ENCODE measurements around the gene RASD2. TPM values are rescaled to one million over a fixed set of nuclear protein-coding genes. Genes with fewer than 3 reads are reported as not detected.

The RASD2 gene
- total RNA-seq, 3 donors from 2014 or later (not counting 1 experiment from before 2014, with no cell fraction given): 0.20 to 0.64 (median 0.20) TPM

DNA sequence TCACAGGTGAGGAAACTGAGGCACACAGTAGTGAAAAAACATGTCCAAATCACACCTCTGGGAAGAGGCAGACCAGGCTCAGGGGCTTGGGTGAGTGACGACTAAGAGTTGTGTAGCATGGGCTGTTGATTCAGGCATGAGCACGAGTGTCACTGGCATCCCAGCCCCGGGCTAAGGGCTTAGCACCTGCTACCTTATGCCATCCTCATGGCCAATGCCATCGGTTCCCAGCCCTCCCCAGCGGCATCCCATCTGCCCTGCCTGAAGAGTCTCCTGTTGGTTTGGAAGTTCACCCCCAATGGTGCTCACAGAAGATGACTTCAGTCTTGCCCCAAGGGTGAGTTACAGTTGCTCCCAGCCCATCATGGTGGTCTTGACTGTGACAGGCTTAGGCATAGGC, 54.1 kb downstream of the RASD2 start:
- intact Hi-C loops (cut with micrococcal nuclease): no loop called here
- DNase-seq (no peak), ATAC-seq (no peak)
- H3K9me3 Mint-ChIP-seq: no peaks in the 10 kb centered on the region
- H3K36me3 Mint-ChIP-seq: no peaks in the 10 kb centered on the region
- H3K4me1 Mint-ChIP-seq: no peaks in the 10 kb centered on the region
- WGBS (ENCODE audit: insufficient coverage): 90% methylated on average over 5 of the region's 5 CpGs
- H3K27ac Mint-ChIP-seq: no peak overlapping the region
- Histone ChIP-seq H3K4me1 (ENCODE audit: control insufficient read depth, insufficient read depth, low read length) (no peaks in the 10 kb centered on the region), H3K9me3 (ENCODE audit: control insufficient read depth, insufficient read depth, low read length) (no peaks in the 10 kb centered on the region), H3K27me3 (ENCODE audit: control insufficient read depth, insufficient read depth, low read length) (no peaks in the 10 kb centered on the region), H3K4me3 (ENCODE audit: low read length) (no peak overlapping the region), H3K27ac (ENCODE audit: low read length) (no peak overlapping the region), H3K36me3 (ENCODE audit: control insufficient read depth, insufficient read depth, low read length) (no peaks in the 10 kb centered on the region)
- no peak overlapping the region for H3K4me3 Mint-ChIP-seq
- H3K27me3 Mint-ChIP-seq (ENCODE audit: low read depth in 2 of 2): no peaks in the 10 kb centered on the region
- TF ChIP-seq, protein P1, sequence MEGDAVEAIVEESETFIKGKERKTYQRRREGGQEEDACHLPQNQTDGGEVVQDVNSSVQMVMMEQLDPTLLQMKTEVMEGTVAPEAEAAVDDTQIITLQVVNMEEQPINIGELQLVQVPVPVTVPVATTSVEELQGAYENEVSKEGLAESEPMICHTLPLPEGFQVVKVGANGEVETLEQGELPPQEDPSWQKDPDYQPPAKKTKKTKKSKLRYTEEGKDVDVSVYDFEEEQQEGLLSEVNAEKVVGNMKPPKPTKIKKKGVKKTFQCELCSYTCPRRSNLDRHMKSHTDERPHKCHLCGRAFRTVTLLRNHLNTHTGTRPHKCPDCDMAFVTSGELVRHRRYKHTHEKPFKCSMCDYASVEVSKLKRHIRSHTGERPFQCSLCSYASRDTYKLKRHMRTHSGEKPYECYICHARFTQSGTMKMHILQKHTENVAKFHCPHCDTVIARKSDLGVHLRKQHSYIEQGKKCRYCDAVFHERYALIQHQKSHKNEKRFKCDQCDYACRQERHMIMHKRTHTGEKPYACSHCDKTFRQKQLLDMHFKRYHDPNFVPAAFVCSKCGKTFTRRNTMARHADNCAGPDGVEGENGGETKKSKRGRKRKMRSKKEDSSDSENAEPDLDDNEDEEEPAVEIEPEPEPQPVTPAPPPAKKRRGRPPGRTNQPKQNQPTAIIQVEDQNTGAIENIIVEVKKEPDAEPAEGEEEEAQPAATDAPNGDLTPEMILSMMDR (IDR thresholded peaks at IDR 0.05): no peak

DNA sequence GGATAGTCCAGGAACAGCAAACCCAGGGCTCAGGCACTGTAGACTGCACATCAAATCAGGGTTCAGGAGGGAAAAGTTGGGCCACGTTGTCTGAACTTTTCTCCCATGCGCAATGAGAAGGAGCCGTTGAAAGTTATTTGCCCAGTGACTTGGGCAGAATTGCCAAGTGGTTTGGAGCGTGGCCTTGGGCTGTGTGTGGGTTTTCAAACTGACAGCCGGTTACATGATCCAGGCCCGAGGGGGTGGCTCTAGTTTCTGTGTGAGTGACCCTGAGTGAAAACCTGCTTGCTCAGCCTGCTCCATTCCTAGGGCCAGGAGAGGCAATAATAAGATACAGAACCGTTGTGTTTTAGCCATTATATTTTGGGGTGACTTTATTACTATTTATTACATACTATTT, 56.2 kb downstream of the RASD2 start:
- Histone ChIP-seq H3K27me3 (ENCODE audit: control insufficient read depth, insufficient read depth, low read length) (no peaks in the 10 kb centered on the region), H3K27ac (ENCODE audit: low read length) (no peak overlapping the region), H3K36me3 (ENCODE audit: control insufficient read depth, insufficient read depth, low read length) (no peaks in the 10 kb centered on the region), H3K4me1 (ENCODE audit: control insufficient read depth, insufficient read depth, low read length) (peaks cover 6% of the 10 kb centered on the region), H3K4me3 (ENCODE audit: low read length) (no peak overlapping the region), H3K9me3 (ENCODE audit: control insufficient read depth, insufficient read depth, low read length) (no peaks in the 10 kb centered on the region)
- no peaks in the 10 kb centered on the region for H3K36me3 Mint-ChIP-seq
- H3K9me3 Mint-ChIP-seq: no peaks in the 10 kb centered on the region
- H3K27me3 Mint-ChIP-seq (ENCODE audit: low read depth in 2 of 2): no peaks in the 10 kb centered on the region
- TF ChIP-seq, protein P1 (IDR thresholded peaks at IDR 0.05): no peak
- ATAC-seq: no peak
- DNase-seq: no peak
- intact Hi-C loops (cut with micrococcal nuclease): no loop called here
- no peak overlapping the region for H3K27ac Mint-ChIP-seq
- WGBS (ENCODE audit: insufficient coverage): 86% methylated on average over 6 of the region's 7 CpGs
- no peak overlapping the region for H3K4me3 Mint-ChIP-seq
- H3K4me1 Mint-ChIP-seq: no peaks in the 10 kb centered on the region

- H3K9me3 ChIP-seq (ENCODE audit: control insufficient read depth, insufficient read depth, low read length): no peaks in the 10 kb centered on the region
- H3K4me1 ChIP-seq (ENCODE audit: control insufficient read depth, insufficient read depth, low read length): peaks cover 11% of the 10 kb centered on the region
- no peak overlapping the region for H3K4me3 Mint-ChIP-seq
- TF ChIP-seq, protein P1 (IDR thresholded peaks at IDR 0.05): no peak
- 89% methylated on average over 16 of the region's 16 CpGs for WGBS (ENCODE audit: insufficient coverage)
- DNase-seq (no peak), ATAC-seq (no peak)
- no peaks in the 10 kb centered on the region for H3K9me3 Mint-ChIP-seq
- no peak overlapping the region for H3K27ac ChIP-seq (ENCODE audit: low read length)
- no peaks in the 10 kb centered on the region for H3K27me3 ChIP-seq (ENCODE audit: control insufficient read depth, insufficient read depth, low read length)
- H3K36me3 Mint-ChIP-seq: no peaks in the 10 kb centered on the region
- no peaks in the 10 kb centered on the region for H3K27me3 Mint-ChIP-seq (ENCODE audit: low read depth in 2 of 2)
- no peak overlapping the region for H3K4me3 ChIP-seq (ENCODE audit: low read length)
- no peaks in the 10 kb centered on the region for H3K36me3 ChIP-seq (ENCODE audit: control insufficient read depth, insufficient read depth, low read length)
- no peaks in the 10 kb centered on the region for H3K4me1 Mint-ChIP-seq
- intact Hi-C loops (cut with micrococcal nuclease): no loop called here
- no peak overlapping the region for H3K27ac Mint-ChIP-seq
Observed at GRCh38 chr22:35597692-35598395, 57.2 kb downstream of the RASD2 start.

GRCh38 chr22:35598396-35598710, 57.7 kb downstream of the RASD2 start:
- ATAC-seq (no peak), DNase-seq (no peak)
- TF ChIP-seq, protein P1 (IDR thresholded peaks at IDR 0.05): no peak
- Mint-ChIP-seq H3K9me3 (no peaks in the 10 kb centered on the region), H3K4me1 (no peaks in the 10 kb centered on the region), H3K27me3 (ENCODE audit: low read depth in 2 of 2) (no peaks in the 10 kb centered on the region), H3K36me3 (no peaks in the 10 kb centered on the region), H3K27ac (no peak overlapping the region), H3K4me3 (no peak overlapping the region)
- Histone ChIP-seq H3K27ac (ENCODE audit: low read length) (no peak overlapping the region), H3K4me1 (ENCODE audit: control insufficient read depth, insufficient read depth, low read length) (peaks cover 12% of the 10 kb centered on the region), H3K36me3 (ENCODE audit: control insufficient read depth, insufficient read depth, low read length) (no peaks in the 10 kb centered on the region), H3K27me3 (ENCODE audit: control insufficient read depth, insufficient read depth, low read length) (no peaks in the 10 kb centered on the region), H3K9me3 (ENCODE audit: control insufficient read depth, insufficient read depth, low read length) (no peaks in the 10 kb centered on the region), H3K4me3 (ENCODE audit: low read length) (no peak overlapping the region)
- intact Hi-C loops (cut with micrococcal nuclease): no loop called here
- 84% methylated on average over 4 of the region's 4 CpGs for WGBS (ENCODE audit: insufficient coverage)

Measured in natural killer cell (primary cell).